Sigmoid colon (tissue), 7 donors: ENCODE data around the gene FXYD3. TPM values are rescaled to one million over a fixed set of nuclear protein-coding genes. Genes with fewer than 3 reads are reported as not detected.
A peak's percentile ranks its signal among the peaks of the same experiment; 100 is the strongest.

Source experiments
- DNase-seq: peaks from one replicate; pipeline ENCODE4 v3.0.0-alpha.2; 2019
- H3K27ac ChIP-seq, 4 donors: fragments of 200-600 bp; sonication (generic); one replicate each; pipeline ENCODE4 v1.5.1; 2016 to 2019; ENCODE audit warnings: mild to moderate bottlenecking in 1 of 4
- H3K27me3 ChIP-seq, 3 donors: fragments of 200-600 bp; sonication (generic); one replicate each; pipeline ENCODE4 v1.5.1; 2019; ENCODE audit warnings: mild to moderate bottlenecking in 1 of 3
- H3K36me3 ChIP-seq, 4 donors: fragments of 200-600 bp; sonication (generic); one replicate each; pipeline ENCODE4 v1.5.1; 2016 to 2019
- H3K4me1 ChIP-seq, 4 donors: fragments of 200-600 bp; sonication (generic); one replicate each; pipeline ENCODE4 v1.5.1; 2017 to 2019
- H3K4me3 ChIP-seq, 4 donors: fragments of 200-600 bp; sonication (generic); one replicate each; pipeline ENCODE4 v1.5.1; 2017 to 2019; ENCODE audit warnings: mild to moderate bottlenecking in 2 of 4, moderate library complexity in 1 of 4
- H3K9me3 ChIP-seq, 4 donors: fragments of 200-600 bp in 3 of 4; sonication (generic) in 3 of 4; one replicate each; pipeline versions ENCODE4 v1.5.1 to v1.6.1; 2013 to 2019
- EP300 ChIP-seq, 4 donors: sonication (generic); formaldehyde crosslinking; IDR thresholded peaks; one replicate each; pipeline ENCODE4 v1.6.1; 2017; ENCODE audit warnings: antibody characterized with exemption in 4 of 4
- POLR2A ChIP-seq, 2 donors: fragments of 450-650 bp; IDR thresholded peaks; one replicate each; pipeline ENCODE4 v1.6.1; 2016; ENCODE audit warnings: antibody characterized with exemption in 2 of 2, mild to moderate bottlenecking in 2 of 2, moderate library complexity in 2 of 2
- POLR2AphosphoS5 ChIP-seq, 4 donors: sonication (generic); formaldehyde crosslinking; IDR thresholded peaks; one replicate each; pipeline ENCODE4 v1.6.1; 2017; ENCODE audit warnings: antibody characterized with exemption in 4 of 4
- WGBS, 2 donors: extraction: QIAGEN DNeasy Blood & Tissue Kit; methylation state at CpG; one replicate each; pipeline ENCODE4 v1.1.7; 2013; 5-methylcytosine and 5-hydroxymethylcytosine counted together
- intact Hi-C: fragments of 100-400 bp; cut with DNase I; formaldehyde crosslinking; loops from one replicate; pipeline ENCODE4 v1.15.1; 2023
- polyA plus RNA-seq, 3 donors: library from polyadenylated mRNA; stranded (reverse); fragments of 200-250 nt; gene quantifications; one replicate each; pipeline ENCODE4 v1.2.3, GENCODE V29; 2013
- total RNA-seq, 4 donors: library from RNA; depleted of rRNA; stranded (reverse); fragments of >200 nt; gene quantifications; one replicate each; pipeline ENCODE4 v1.1.0, GENCODE V29; 2016
- TF ChIP-seq, protein P1 (sequence below), 4 experiments: fragments of 450-650 bp in 3 of 4; fragments of 200-600 bp in 1 of 4; IDR thresholded peaks; one replicate each; pipeline ENCODE4 v1.5.1; 2016 to 2019; ENCODE audit warnings: antibody characterized with exemption in 4 of 4, mild to moderate bottlenecking in 3 of 4, moderate library complexity in 2 of 4
- donor health status: healthy with polysubstance abuse.
- donor health status: Bipolar disorder and iron deficiency.
- donor health status: healthy.

FXYD3 gene, protein sequence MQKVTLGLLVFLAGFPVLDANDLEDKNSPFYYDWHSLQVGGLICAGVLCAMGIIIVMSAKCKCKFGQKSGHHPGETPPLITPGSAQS
- total RNA-seq (10 to 100 TPM in 2 of 4 donors, 1 to 10 TPM in 2; 3.7 to 15.3 (median 8.2) TPM), polyA plus RNA-seq (1,000 to 10,000 TPM; 2,472 to 3,333 (median 2,871) TPM)

DNA sequence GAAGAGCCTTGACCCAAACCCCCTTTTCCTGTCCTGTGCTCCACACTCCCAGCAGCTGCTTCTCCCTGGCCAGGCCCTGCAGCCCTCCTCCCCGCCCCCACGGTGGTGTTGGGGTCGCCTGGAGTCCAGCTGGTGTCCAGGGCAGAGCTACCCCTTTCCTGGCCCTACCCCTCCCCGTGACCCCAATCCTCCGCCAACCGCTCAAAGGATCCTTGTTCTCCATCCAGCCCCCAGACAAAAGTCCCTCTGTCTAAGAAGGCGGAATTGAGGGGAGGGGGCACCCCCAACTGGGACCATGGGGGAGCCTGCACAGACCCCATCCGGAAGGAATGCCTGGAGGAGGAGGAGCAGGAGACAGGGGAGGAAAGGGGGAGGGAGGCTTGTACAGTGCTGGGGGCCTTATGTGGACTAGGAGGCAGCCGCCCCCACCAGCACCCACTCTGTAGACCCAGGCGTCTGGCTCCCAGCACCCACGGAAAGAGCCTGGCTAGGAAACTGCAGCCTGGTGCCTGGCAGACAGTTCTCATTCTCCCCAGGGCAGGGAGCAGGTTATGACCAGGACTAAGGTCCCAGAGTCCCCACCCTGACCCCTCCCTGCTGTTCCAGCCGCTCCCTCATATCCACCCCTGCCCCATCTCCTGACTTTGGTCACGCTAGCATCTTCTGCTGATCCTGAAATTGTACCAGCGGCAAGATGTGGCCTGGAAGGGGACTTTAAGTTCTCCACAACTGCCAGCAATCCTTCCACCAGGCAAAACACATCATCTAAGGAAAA, at the start of gene FXYD3:
FXYD3 (plus strand) TSS at position 647 of the 775 bp plus-strand sequence. CDS start 3,554 bp downstream, outside the sequence.
- intact Hi-C loops: loop anchor here (2.0 kb wide), 1 partner anchor 19 kb away; the partner anchor contains the start of gene LGI4
- 15 to 64% methylated on average over 14 of the region's 14 CpGs for WGBS, 2 donors
- H3K27ac ChIP-seq: peak within 1 kb of the TSS; percentile 55 to 67 (median 61)

DNA sequence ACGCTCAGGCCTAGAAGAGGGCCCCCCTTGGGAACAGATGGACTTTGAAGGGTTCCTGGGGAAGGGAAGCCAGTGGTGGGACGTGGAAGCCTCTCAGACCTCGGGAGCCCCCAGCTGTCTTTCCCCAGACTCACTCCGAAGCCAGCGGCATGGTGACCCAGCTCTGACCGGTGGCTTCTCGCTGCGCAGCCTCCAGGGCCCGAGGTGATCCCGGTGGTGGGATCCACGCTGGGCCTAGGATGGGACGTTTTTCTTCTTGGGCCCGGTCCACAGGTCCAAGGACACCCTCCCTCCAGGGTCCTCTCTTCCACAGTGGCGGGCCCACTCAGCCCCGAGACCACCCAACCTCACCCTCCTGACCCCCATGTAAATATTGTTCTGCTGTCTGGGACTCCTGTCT, 49.5 kb upstream of the FXYD3 start:
- Histone ChIP-seq H3K27ac (no peak overlapping the region), H3K4me3 (no peak overlapping the region), H3K9me3 (peaks cover 0 to 5% (median 0%) of the 10 kb centered on the region in 4 donors), H3K36me3 (no peaks in the 10 kb centered on the region), H3K4me1 (no peaks in the 10 kb centered on the region), H3K27me3 (no peaks in the 10 kb centered on the region)
- DNase-seq: no peak
- 90 to 92% methylated on average over 15 of the region's 15 CpGs for WGBS, 2 donors
- TF ChIP-seq, protein P1, sequence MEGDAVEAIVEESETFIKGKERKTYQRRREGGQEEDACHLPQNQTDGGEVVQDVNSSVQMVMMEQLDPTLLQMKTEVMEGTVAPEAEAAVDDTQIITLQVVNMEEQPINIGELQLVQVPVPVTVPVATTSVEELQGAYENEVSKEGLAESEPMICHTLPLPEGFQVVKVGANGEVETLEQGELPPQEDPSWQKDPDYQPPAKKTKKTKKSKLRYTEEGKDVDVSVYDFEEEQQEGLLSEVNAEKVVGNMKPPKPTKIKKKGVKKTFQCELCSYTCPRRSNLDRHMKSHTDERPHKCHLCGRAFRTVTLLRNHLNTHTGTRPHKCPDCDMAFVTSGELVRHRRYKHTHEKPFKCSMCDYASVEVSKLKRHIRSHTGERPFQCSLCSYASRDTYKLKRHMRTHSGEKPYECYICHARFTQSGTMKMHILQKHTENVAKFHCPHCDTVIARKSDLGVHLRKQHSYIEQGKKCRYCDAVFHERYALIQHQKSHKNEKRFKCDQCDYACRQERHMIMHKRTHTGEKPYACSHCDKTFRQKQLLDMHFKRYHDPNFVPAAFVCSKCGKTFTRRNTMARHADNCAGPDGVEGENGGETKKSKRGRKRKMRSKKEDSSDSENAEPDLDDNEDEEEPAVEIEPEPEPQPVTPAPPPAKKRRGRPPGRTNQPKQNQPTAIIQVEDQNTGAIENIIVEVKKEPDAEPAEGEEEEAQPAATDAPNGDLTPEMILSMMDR (IDR thresholded peaks at IDR 0.05): no peak
- TF ChIP-seq POLR2AphosphoS5 (IDR thresholded peaks at IDR 0.05) (no peak), POLR2A (IDR thresholded peaks at IDR 0.05) (no peak), EP300 (IDR thresholded peaks at IDR 0.05) (no peak)
- intact Hi-C loops: loop anchor here (2.0 to 5.0 kb wide), 2 partner anchors 25 to 76 kb away; partner anchors contain the start of gene FXYD7

More for the DNA sequence above, at the start of gene FXYD3:
- Histone ChIP-seq H3K4me1 (peaks cover 0 to 10% (median 9%) of the 10 kb centered on the region in 4 donors), H3K9me3 (no peaks in the 10 kb centered on the region), H3K4me3 (peak within 1 kb of the TSS in 3 of 4 donors; percentile 30 to 38 (median 31)), H3K27me3 (peaks cover 0 to 5% (median 0%) of the 10 kb centered on the region in 3 donors), H3K36me3 (no peaks in the 10 kb centered on the region)
- TF ChIP-seq, protein P1 (IDR thresholded peaks at IDR 0.05): no peak
- peak; percentile 13 to 70 for TF ChIP-seq POLR2A (IDR thresholded peaks at IDR 0.05)
- TF ChIP-seq POLR2AphosphoS5 (IDR thresholded peaks at IDR 0.05): peak in 3 of 4 donors; percentile 7 to 71 (median 70)
- TF ChIP-seq EP300 (IDR thresholded peaks at IDR 0.05): no peak
- DNase-seq: peak; percentile 88

DNA sequence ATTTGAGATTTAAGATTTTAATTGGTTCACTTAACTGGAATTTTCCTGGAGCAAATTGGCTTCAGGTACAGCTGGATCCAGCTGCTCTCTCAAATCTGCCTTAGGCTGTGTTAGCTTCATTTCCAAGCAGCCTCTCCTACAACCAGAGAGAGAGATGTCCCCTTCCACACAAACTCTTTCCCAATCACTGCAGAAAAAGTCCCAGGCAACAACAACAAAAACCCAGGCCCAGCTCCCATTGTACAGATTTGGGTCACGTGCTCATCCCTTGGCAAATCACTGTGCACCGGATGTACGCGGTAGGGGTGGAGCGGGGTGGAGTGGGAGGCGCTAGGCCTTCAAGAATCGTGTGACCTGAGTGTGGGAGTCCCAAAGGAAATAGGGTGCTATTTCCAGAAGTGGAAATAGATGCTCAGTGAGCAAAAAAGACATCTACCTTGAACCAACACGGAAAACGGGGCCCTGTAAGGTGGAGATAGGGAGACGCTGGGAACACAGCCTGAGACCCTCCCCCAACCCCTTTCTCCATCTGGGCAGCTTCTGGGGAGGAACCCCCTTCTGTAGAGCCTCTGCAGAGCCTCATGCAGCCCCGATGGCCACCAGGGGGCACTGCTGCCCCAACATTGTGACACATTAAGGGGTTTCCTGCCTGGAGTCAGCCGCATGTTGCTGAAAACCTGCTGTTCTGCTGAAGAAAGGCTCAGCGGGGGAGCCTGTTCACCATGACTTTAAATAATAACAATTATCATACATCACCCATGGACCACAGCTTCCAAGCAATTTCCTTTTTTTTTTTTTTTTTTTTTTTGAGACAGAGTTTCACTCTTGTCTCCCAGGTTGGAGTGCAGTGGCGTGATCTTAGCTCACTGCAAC, 48.7 kb upstream of the FXYD3 start:
- Histone ChIP-seq H3K36me3 (no peaks in the 10 kb centered on the region), H3K27me3 (no peaks in the 10 kb centered on the region), H3K4me3 (no peak overlapping the region), H3K27ac (no peak overlapping the region), H3K4me1 (no peaks in the 10 kb centered on the region), H3K9me3 (peaks cover 0 to 5% (median 0%) of the 10 kb centered on the region in 4 donors)
- TF ChIP-seq, protein P1 (IDR thresholded peaks at IDR 0.05): peak; percentile 51 to 71 (median 66)
- no peak for TF ChIP-seq EP300 (IDR thresholded peaks at IDR 0.05)
- DNase-seq: peak; percentile 89
- 11 to 20% methylated on average over 14 of the region's 14 CpGs for WGBS, 2 donors
- intact Hi-C loops: loop anchor here (2.0 to 5.0 kb wide), 2 partner anchors 24 to 75 kb away; partner anchors contain the start of gene FXYD7

DNA sequence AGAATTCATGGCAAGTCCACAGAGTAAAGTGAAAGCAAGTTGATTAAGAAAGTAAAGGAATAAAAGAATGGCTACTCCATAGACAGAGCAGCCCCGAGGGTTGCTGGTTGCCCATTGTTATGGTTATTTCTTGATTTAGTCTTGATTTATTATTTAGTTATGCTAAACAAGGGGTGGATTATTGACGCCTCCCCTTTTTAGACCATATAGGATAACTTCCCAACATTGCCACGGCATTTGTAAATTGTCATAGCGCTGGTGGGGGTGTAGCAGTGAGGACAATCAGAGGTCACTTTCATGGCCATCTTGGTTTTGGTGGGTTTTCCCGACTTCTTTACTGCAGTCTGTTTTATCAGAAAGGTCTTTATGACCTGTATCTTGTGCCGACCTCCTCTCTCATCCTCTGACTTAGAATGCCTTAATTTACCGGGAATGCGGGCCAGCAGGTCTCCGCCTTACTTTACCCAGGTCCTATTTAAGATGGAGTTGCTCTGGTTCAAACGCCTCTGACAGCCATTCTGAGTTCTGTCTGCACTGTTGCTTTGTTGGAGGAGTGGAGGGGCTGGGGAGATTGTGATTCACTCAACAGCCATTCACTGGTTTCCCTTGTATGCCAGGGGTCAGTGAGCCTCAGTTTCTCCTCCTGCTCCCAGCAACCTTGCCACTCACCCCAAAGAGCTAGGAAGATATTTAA, 46.5 kb upstream of the FXYD3 start:
- no peaks in the 10 kb centered on the region for H3K36me3 ChIP-seq
- H3K4me1 ChIP-seq: no peaks in the 10 kb centered on the region
- intact Hi-C loops: loop anchor here (5.0 kb wide), 1 partner anchor 73 kb away; the partner anchor contains the start of gene FXYD7
- H3K9me3 ChIP-seq: peaks cover 0 to 5% (median 0%) of the 10 kb centered on the region in 4 donors
- 74 to 83% methylated on average over 10 of the region's 10 CpGs for WGBS, 2 donors
- no peak overlapping the region for H3K4me3 ChIP-seq
- no peaks in the 10 kb centered on the region for H3K27me3 ChIP-seq
- no peak overlapping the region for H3K27ac ChIP-seq
- no peak for DNase-seq
- TF ChIP-seq POLR2AphosphoS5 (IDR thresholded peaks at IDR 0.05) (no peak), POLR2A (IDR thresholded peaks at IDR 0.05) (no peak), EP300 (IDR thresholded peaks at IDR 0.05) (no peak)
- TF ChIP-seq, protein P1 (IDR thresholded peaks at IDR 0.05): no peak
